VCaP (cell line): ENCODE data around the gene AFAP1L1.

ENCODE experiments used
- H3K27ac ChIP-seq: fragments of 450-650 bp; 2 replicates; pipeline ENCODE4 v1.5.1; 2017
- CTCF ChIP-seq: fragments of 450-650 bp; conservative IDR thresholded peaks from 2 replicates; pipeline ENCODE4 v1.5.1; 2017; ENCODE audit warnings: mild to moderate bottlenecking, moderate library complexity

Gene AFAP1L1

GRCh38 chr5:149381261-149381985 lies 109.8 kb downstream of the AFAP1L1 start:
- TF ChIP-seq CTCF, result no peak
- no peak overlapping the region for H3K27ac ChIP-seq

- TF ChIP-seq CTCF, result peak; percentile 94
- H3K27ac ChIP-seq, result no peak overlapping the region
These were observed 110.3 kb downstream of the AFAP1L1 start for GRCh38 chr5:149381986-149382338.

- no peak overlapping the region for H3K27ac ChIP-seq
- no peak for TF ChIP-seq CTCF
These were observed 111.0 kb downstream of the AFAP1L1 start for GRCh38 chr5:149382517-149383220.

- no peak overlapping the region for H3K27ac ChIP-seq
- TF ChIP-seq CTCF, result no peak
These were observed 111.7 kb downstream of the AFAP1L1 start for GRCh38 chr5:149383399-149383798.

- no peak for TF ChIP-seq CTCF
- H3K27ac ChIP-seq, result no peak overlapping the region
These were observed 114.5 kb downstream of the AFAP1L1 start for GRCh38 chr5:149386166-149386565.

- H3K27ac ChIP-seq, result no peak overlapping the region
- TF ChIP-seq CTCF, result no peak
These were observed 115.5 kb downstream of the AFAP1L1 start for GRCh38 chr5:149387081-149387631.

- TF ChIP-seq CTCF, result no peak
- H3K27ac ChIP-seq, result no peak overlapping the region
These were observed 116.3 kb downstream of the AFAP1L1 start for GRCh38 chr5:149387982-149388381.
